ENCODE results near the gene NCBP2L. TPM values are rescaled to one million over a fixed set of nuclear protein-coding genes. Genes with fewer than 3 reads are reported as not detected.

Gene NCBP2L
- total RNA-seq, 1 donor from 2014 or later = not detected

GRCh38 chrX:107752714-107753113 lies 24.8 kb upstream of the NCBP2L start:
- ATAC-seq = no peak

GRCh38 chrX:107753187-107753586 lies 24.3 kb upstream of the NCBP2L start:
- ATAC-seq (peak in 1 of 2 donors; percentile 10), DNase-seq (no peak)
- Histone ChIP-seq H3K4me1 (peaks cover 13% of the 10 kb centered on the region), H3K27me3 (ENCODE audit: low read depth) (no peaks in the 10 kb centered on the region), H3K36me3 (no peaks in the 10 kb centered on the region), H3K27ac (no peak overlapping the region), H3K4me3 (no peak overlapping the region), H3K9me3 (no peaks in the 10 kb centered on the region)
- intact Hi-C loops (cut with DNase I) = no loop called here
- no peak for TF ChIP-seq CTCF (IDR thresholded peaks at IDR 0.05)

More at GRCh38 chrX:107752714-107753113, 24.8 kb upstream of the NCBP2L start:
- no peak for DNase-seq
- intact Hi-C loops (cut with DNase I) = no loop called here
- Histone ChIP-seq H3K27ac (no peak overlapping the region), H3K27me3 (ENCODE audit: low read depth) (no peaks in the 10 kb centered on the region), H3K4me3 (no peak overlapping the region), H3K9me3 (no peaks in the 10 kb centered on the region), H3K36me3 (no peaks in the 10 kb centered on the region), H3K4me1 (peaks cover 15% of the 10 kb centered on the region)
- no peak for TF ChIP-seq CTCF (IDR thresholded peaks at IDR 0.05)

GRCh38 chrX:107755721-107756120 lies 21.8 kb upstream of the NCBP2L start:
- no peaks in the 10 kb centered on the region for H3K36me3 ChIP-seq
- no peak overlapping the region for H3K4me3 ChIP-seq
- H3K27me3 ChIP-seq (ENCODE audit: low read depth) = no peaks in the 10 kb centered on the region
- no peak for TF ChIP-seq CTCF (IDR thresholded peaks at IDR 0.05)
- H3K27ac ChIP-seq = no peak overlapping the region
- H3K4me1 ChIP-seq = peaks cover 10% of the 10 kb centered on the region
- DNase-seq (no peak), ATAC-seq (no peak)
- no peaks in the 10 kb centered on the region for H3K9me3 ChIP-seq
- intact Hi-C loops (cut with DNase I) = no loop called here

GRCh38 chrX:107758231-107758766 lies 19.2 kb upstream of the NCBP2L start:
- no peak overlapping the region for H3K4me3 ChIP-seq
- no peak overlapping the region for H3K27ac ChIP-seq
- no peaks in the 10 kb centered on the region for H3K36me3 ChIP-seq
- no peak for TF ChIP-seq CTCF (IDR thresholded peaks at IDR 0.05)
- H3K27me3 ChIP-seq (ENCODE audit: low read depth) = no peaks in the 10 kb centered on the region
- H3K4me1 ChIP-seq = peaks cover 3% of the 10 kb centered on the region
- H3K9me3 ChIP-seq = no peaks in the 10 kb centered on the region
- ATAC-seq (no peak), DNase-seq (no peak)
- intact Hi-C loops (cut with DNase I) = no loop called here

- Histone ChIP-seq H3K36me3 (no peaks in the 10 kb centered on the region), H3K27ac (no peak overlapping the region), H3K4me3 (no peak overlapping the region), H3K27me3 (ENCODE audit: low read depth) (no peaks in the 10 kb centered on the region), H3K9me3 (no peaks in the 10 kb centered on the region), H3K4me1 (no peaks in the 10 kb centered on the region)
- DNase-seq (no peak), ATAC-seq (no peak)
- TF ChIP-seq CTCF (IDR thresholded peaks at IDR 0.05) = no peak
- intact Hi-C loops (cut with DNase I) = no loop called here
Measured at GRCh38 chrX:107760304-107761077, 17.0 kb upstream of the NCBP2L start.
